ENCODE data around the gene EMILIN2. TPM values are rescaled to one million over a fixed set of nuclear protein-coding genes. Genes with fewer than 3 reads are reported as not detected.

EMILIN2 gene
- total and polyA plus RNA-seq, 2 donors (not counting 3 experiments of a cell fraction or from before 2014, with no cell fraction given) = 9.4 to 13.4 TPM

- intact Hi-C loops (cut with micrococcal nuclease) (no loop called here), dilution Hi-C loops (cut with MboI; ENCODE audit: extremely low pct_ligation_motif_present, low sequenced_read_pairs) (no loop called here)
- Histone ChIP-seq H3K9me3 (replicated peaks; ENCODE audit: control insufficient read depth, insufficient read depth, low read length) (no peaks in the 10 kb centered on the region), H3K79me2 (ENCODE audit: control insufficient read depth, insufficient read depth, low read length) (peaks cover 3% of the 10 kb centered on the region), H3K4me1 (ENCODE audit: control insufficient read depth, extremely low read depth, insufficient read depth, low read length) (no peaks in the 10 kb centered on the region), H3K9ac (replicated peaks; ENCODE audit: extremely low read depth, insufficient read depth, low read length) (no peak overlapping the region), H3K4me3 (replicated peaks in 1 of 3; ENCODE audit: insufficient read depth in 1 of 3, low read depth in 1 of 3, low read length in 3 of 3) (no peak overlapping the region), H3K27ac (ENCODE audit: insufficient read depth, low read depth, low read length) (no peak overlapping the region), H3K27me3 (ENCODE audit: control insufficient read depth in 2 of 2, insufficient read depth in 2 of 2, low read length in 2 of 2) (no peaks in the 10 kb centered on the region), H3K4me2 (ENCODE audit: insufficient read depth, low read length) (no peak overlapping the region), H2AFZ (ENCODE audit: low read depth, low read length) (no peak overlapping the region), H3K9me1 (replicated peaks; ENCODE audit: control insufficient read depth, extremely low read depth, insufficient read depth, low read length) (no peaks in the 10 kb centered on the region), H3K36me3 (ENCODE audit: control insufficient read depth in 2 of 2, extremely low read depth in 1 of 2, insufficient read depth in 2 of 2, low read length in 2 of 2) (peaks cover 12 to 22% of the 10 kb centered on the region in 2 experiments), H4K20me1 (replicated peaks; ENCODE audit: control insufficient read depth, extremely low read depth, insufficient read depth, low read length) (no peaks in the 10 kb centered on the region)
- TF ChIP-seq, protein P1, sequence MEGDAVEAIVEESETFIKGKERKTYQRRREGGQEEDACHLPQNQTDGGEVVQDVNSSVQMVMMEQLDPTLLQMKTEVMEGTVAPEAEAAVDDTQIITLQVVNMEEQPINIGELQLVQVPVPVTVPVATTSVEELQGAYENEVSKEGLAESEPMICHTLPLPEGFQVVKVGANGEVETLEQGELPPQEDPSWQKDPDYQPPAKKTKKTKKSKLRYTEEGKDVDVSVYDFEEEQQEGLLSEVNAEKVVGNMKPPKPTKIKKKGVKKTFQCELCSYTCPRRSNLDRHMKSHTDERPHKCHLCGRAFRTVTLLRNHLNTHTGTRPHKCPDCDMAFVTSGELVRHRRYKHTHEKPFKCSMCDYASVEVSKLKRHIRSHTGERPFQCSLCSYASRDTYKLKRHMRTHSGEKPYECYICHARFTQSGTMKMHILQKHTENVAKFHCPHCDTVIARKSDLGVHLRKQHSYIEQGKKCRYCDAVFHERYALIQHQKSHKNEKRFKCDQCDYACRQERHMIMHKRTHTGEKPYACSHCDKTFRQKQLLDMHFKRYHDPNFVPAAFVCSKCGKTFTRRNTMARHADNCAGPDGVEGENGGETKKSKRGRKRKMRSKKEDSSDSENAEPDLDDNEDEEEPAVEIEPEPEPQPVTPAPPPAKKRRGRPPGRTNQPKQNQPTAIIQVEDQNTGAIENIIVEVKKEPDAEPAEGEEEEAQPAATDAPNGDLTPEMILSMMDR (IDR thresholded peaks at IDR 0.05; ENCODE audit: extremely low read depth in 1 of 2, insufficient read depth in 1 of 2, low read depth in 1 of 2, low read length in 2 of 2) = no peak
- no peak for TF ChIP-seq POLR2A (IDR thresholded peaks at IDR 0.05; ENCODE audit: low read depth, low read length)
- TF ChIP-seq MYC (IDR thresholded peaks at IDR 0.05; ENCODE audit: low read depth, low read length) = no peak
- no peak for TF ChIP-seq JUN (IDR thresholded peaks at IDR 0.05; ENCODE audit: borderline replicate concordance, insufficient read depth, insufficient read length, low read depth)
- no peak for TF ChIP-seq FOS (IDR thresholded peaks at IDR 0.05; ENCODE audit: borderline replicate concordance, insufficient read depth, low read length)
- no peak for TF ChIP-seq POLR2AphosphoS5 (IDR thresholded peaks at IDR 0.05; ENCODE audit: insufficient read depth, low read depth, low read length)
- BruUV-seq (replicated peaks) = no TSS peak
- DNase-seq (ENCODE audit: low read depth, low spot score) (no peak), FAIRE-seq (no peak)
- ChIA-PET CTCF (interaction anchor here (3.5 to 4.7 kb wide), 3 partner anchors 127 to 310 kb away, joined by 13 to 45 read pairs (median 19); no protein-coding TSS in a partner anchor), POLR2A (no interaction called here)
These were observed 88.8 kb downstream of the EMILIN2 start for GRCh38 chr18:2935438-2936192.
